GM12801 (cell line): ENCODE measurements around the gene ABHD16A.

ENCODE experiments used
- CTCF ChIP-seq: IDR thresholded peaks from one replicate; pipeline ENCODE4 v1.5.1; 2011; ENCODE audit warnings: control low read depth; ENCODE audit not compliant: insufficient read length; ENCODE audit errors: extremely low read depth

ABHD16A gene

GRCh38 chr6:31687860-31688693 lies 15.0 kb downstream of the ABHD16A start:
- TF ChIP-seq CTCF, result no peak

- TF ChIP-seq CTCF, result no peak
Observed at GRCh38 chr6:31687321-31687720, 15.8 kb downstream of the ABHD16A start.

- no peak for TF ChIP-seq CTCF
Observed at GRCh38 chr6:31686483-31686882, 16.6 kb downstream of the ABHD16A start.

GRCh38 chr6:31683591-31683990 lies 19.5 kb downstream of the ABHD16A start:
- no peak for TF ChIP-seq CTCF

- no peak for TF ChIP-seq CTCF
Observed at GRCh38 chr6:31681135-31681671, 21.9 kb downstream of the ABHD16A start.

- TF ChIP-seq CTCF, result no peak
Observed at GRCh38 chr6:31680226-31681134, 22.6 kb downstream of the ABHD16A start, which contains the start of gene LY6G5C. Gene LY6G5C, minus strand, starts transcription at chr6:31681067. Its CDS starts 694 bp downstream, at chr6:31680373.

GRCh38 chr6:31677955-31678354 lies 25.2 kb downstream of the ABHD16A start:
- no peak for TF ChIP-seq CTCF
